ENCODE measurements around the gene PRDM5.

DNA sequence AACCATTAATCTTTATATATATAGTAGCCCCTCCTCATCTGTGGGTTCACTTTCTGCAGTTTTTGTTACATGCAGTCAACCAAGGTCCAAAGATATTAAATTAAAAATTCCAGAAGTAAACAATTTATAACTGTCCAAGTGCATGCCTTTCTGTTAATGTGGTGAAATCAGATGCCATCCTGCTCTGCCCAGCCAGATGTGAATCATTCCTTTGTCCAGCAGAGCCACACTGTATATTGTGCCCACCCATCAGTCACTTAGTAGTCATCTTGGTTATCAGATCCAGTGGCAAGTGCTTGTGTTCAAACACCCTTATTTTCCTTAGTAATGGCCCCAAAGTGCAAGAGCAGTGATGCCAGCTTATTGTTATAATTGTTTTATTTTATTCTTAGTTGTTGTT is 17.2 kb upstream of the PRDM5 start:
- TF ChIP-seq CTCF (optimal IDR thresholded peaks at IDR 0.05 in 1 of 3, IDR thresholded peaks at IDR 0.05 in 1 of 3, conservative IDR thresholded peaks at IDR 0.05 in 1 of 3; ENCODE audit: extremely low read depth in 1 of 3, insufficient read depth in 2 of 3, low read length in 3 of 3) (no peak), EZH2 (IDR thresholded peaks at IDR 0.05; ENCODE audit: low read length) (no peak)

Data from keratinocyte (primary cell).